ENCODE measurements around the gene OR52I2. TPM values are rescaled to one million over a fixed set of nuclear protein-coding genes. Genes with fewer than 3 reads are reported as not detected.

OR52I2 gene
- total and polyA plus RNA-seq, 2 donors (not counting 1 experiment from before 2014, with no cell fraction given): not detected

GRCh38 chr11:4541071-4541470 lies 40.5 kb upstream of the OR52I2 start:
- no peak overlapping the region for H3K9ac ChIP-seq (ENCODE audit: low read length)
- H4K20me1 ChIP-seq (ENCODE audit: control insufficient read depth, insufficient read depth, low read length, poor library complexity, severe bottlenecking): no peaks in the 10 kb centered on the region
- H3K4me2 ChIP-seq (replicated peaks; ENCODE audit: low read depth, low read length, poor library complexity, severe bottlenecking): no peak overlapping the region
- H3K36me3 ChIP-seq (replicated peaks in 1 of 2; ENCODE audit: control extremely low read depth in 1 of 2, control insufficient read depth in 1 of 2, extremely low read depth in 1 of 2, insufficient read depth in 2 of 2, low read length in 1 of 2): no peaks in the 10 kb centered on the region
- ChIA-PET CTCF (interaction anchor here (1.1 to 6.6 kb wide), 4 partner anchors 8 to 355 kb away, joined by 3 to 92 read pairs (median 4); no protein-coding TSS in a partner anchor), POLR2A (no interaction called here)
- DNase-seq (no peak), ATAC-seq (ENCODE audit: low read depth) (no peak)
- H3K27me3 Mint-ChIP-seq: peaks cover 10% of the 10 kb centered on the region
- H3K4me3 Mint-ChIP-seq: no peak overlapping the region
- H3K4me1 Mint-ChIP-seq: no peaks in the 10 kb centered on the region
- TF ChIP-seq CTCF (IDR thresholded peaks at IDR 0.05) (no peak), EZH2 (IDR thresholded peaks at IDR 0.05; ENCODE audit: borderline replicate concordance, insufficient read depth, low read depth, low read length, poor library complexity, severe bottlenecking) (no peak)
- H2AFZ ChIP-seq (ENCODE audit: insufficient read depth, low read depth, low read length, poor library complexity, severe bottlenecking): no peak overlapping the region
- no peak overlapping the region for H3K27ac Mint-ChIP-seq
- intact Hi-C loops (cut with micrococcal nuclease): no loop called here
- H3K27me3 ChIP-seq (replicated peaks in 1 of 4; ENCODE audit: control extremely low read depth in 1 of 4, control insufficient read depth in 3 of 4, insufficient read depth in 4 of 4, low read length in 3 of 4): peaks cover 0 to 3% (median 0%) of the 10 kb centered on the region in 4 experiments
- H3K79me2 ChIP-seq (ENCODE audit: control insufficient read depth, insufficient read depth, low read length): no peaks in the 10 kb centered on the region
- H3K27ac ChIP-seq (ENCODE audit: low read length in 2 of 2): no peak overlapping the region
- 60% methylated on average over 1 of the region's 1 CpG for WGBS (ENCODE audit: insufficient coverage)
- H3K9me3 Mint-ChIP-seq (ENCODE audit: insufficient read depth): no peaks in the 10 kb centered on the region
- H3K4me1 ChIP-seq (ENCODE audit: control insufficient read depth in 2 of 2, insufficient read depth in 2 of 2, low read length in 2 of 2): no peaks in the 10 kb centered on the region
- no peak overlapping the region for H3K4me3 ChIP-seq (ENCODE audit: control extremely low read depth in 1 of 5, extremely low read depth in 1 of 5, insufficient read depth in 1 of 5, low read depth in 2 of 5, low read length in 4 of 5)
- no peaks in the 10 kb centered on the region for H3K9me3 ChIP-seq (ENCODE audit: control extremely low read depth in 1 of 3, control insufficient read depth in 2 of 3, insufficient read depth in 1 of 3, low read length in 2 of 3)

DNA sequence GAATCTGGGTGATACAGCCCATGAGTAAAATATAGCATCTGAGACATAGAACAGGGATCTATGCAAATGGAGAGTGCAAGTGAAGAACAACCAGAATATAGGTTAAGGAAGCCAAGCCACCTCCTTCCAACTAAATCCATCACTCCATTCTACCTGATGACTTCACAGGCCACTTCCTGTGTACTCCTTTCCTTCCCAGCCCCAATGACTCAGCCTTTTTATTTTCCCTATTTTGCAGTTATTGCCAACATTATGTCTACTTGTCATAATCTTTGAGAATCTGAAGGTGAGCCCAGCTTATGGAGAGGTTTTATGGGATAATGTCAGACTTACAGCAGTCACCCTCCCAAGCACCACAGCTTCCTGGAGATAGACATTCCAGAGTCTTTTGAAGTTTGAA lies 38.0 kb upstream of the OR52I2 start:
- TF ChIP-seq CTCF (IDR thresholded peaks at IDR 0.05) (no peak), EZH2 (IDR thresholded peaks at IDR 0.05; ENCODE audit: borderline replicate concordance, insufficient read depth, low read depth, low read length, poor library complexity, severe bottlenecking) (no peak)
- no peaks in the 10 kb centered on the region for H3K36me3 ChIP-seq (replicated peaks in 1 of 2; ENCODE audit: control extremely low read depth in 1 of 2, control insufficient read depth in 1 of 2, extremely low read depth in 1 of 2, insufficient read depth in 2 of 2, low read length in 1 of 2)
- Mint-ChIP-seq H3K27me3 (peaks cover 10% of the 10 kb centered on the region), H3K9me3 (ENCODE audit: insufficient read depth) (no peaks in the 10 kb centered on the region), H3K4me1 (no peaks in the 10 kb centered on the region), H3K4me3 (no peak overlapping the region), H3K27ac (no peak overlapping the region)
- intact Hi-C loops (cut with micrococcal nuclease): no loop called here
- H4K20me1 ChIP-seq (ENCODE audit: control insufficient read depth, insufficient read depth, low read length, poor library complexity, severe bottlenecking): no peaks in the 10 kb centered on the region
- ChIA-PET CTCF (interaction anchor here (1.2 to 6.6 kb wide), 2 partner anchors 34 to 357 kb away, joined by 3 to 92 read pairs; no protein-coding TSS in a partner anchor), POLR2A (no interaction called here)
- DNase-seq (no peak), ATAC-seq (ENCODE audit: low read depth) (no peak)
- no peak overlapping the region for H3K9ac ChIP-seq (ENCODE audit: low read length)
- H3K4me2 ChIP-seq (replicated peaks; ENCODE audit: low read depth, low read length, poor library complexity, severe bottlenecking): no peak overlapping the region
- H3K79me2 ChIP-seq (ENCODE audit: control insufficient read depth, insufficient read depth, low read length): no peaks in the 10 kb centered on the region
- no peaks in the 10 kb centered on the region for H3K9me3 ChIP-seq (ENCODE audit: control extremely low read depth in 1 of 3, control insufficient read depth in 2 of 3, insufficient read depth in 1 of 3, low read length in 2 of 3)
- H3K27ac ChIP-seq (ENCODE audit: low read length in 2 of 2): no peak overlapping the region
- peaks cover 0 to 3% (median 0%) of the 10 kb centered on the region in 4 experiments for H3K27me3 ChIP-seq (replicated peaks in 1 of 4; ENCODE audit: control extremely low read depth in 1 of 4, control insufficient read depth in 3 of 4, insufficient read depth in 4 of 4, low read length in 3 of 4)
- H3K4me3 ChIP-seq (ENCODE audit: control extremely low read depth in 1 of 5, extremely low read depth in 1 of 5, insufficient read depth in 1 of 5, low read depth in 2 of 5, low read length in 4 of 5): no peak overlapping the region
- H2AFZ ChIP-seq (ENCODE audit: insufficient read depth, low read depth, low read length, poor library complexity, severe bottlenecking): no peak overlapping the region
- no peaks in the 10 kb centered on the region for H3K4me1 ChIP-seq (ENCODE audit: control insufficient read depth in 2 of 2, insufficient read depth in 2 of 2, low read length in 2 of 2)
